Panc1 (cell line): ENCODE measurements around the gene FAM200C. TPM values are rescaled to one million over a fixed set of nuclear protein-coding genes. Genes with fewer than 3 reads are reported as not detected.

ENCODE experiments used
- ATAC-seq: fragments of 200-7000 bp; cut with Tn5 transposase; 2 replicates; pipeline ENCODE4 v1.9.1; 2020; ENCODE audit warnings: mild to moderate bottlenecking, moderate library complexity
- BruUV-seq: library from RNA; stranded (reverse); fragments of 400-500 nt; replicated peaks from 2 replicates; lab custom pipeline; 2021; lab: Mats Ljungman, UMichigan
- CTCF ChIA-PET: fragments of 300-600 bp; sonication (Branson Sonifier 250); formaldehyde crosslinking; loops from one replicate; lab custom pipeline; 2022; ENCODE audit warnings: antibody characterized with exemption; lab: Charles Lee
- POLR2A ChIA-PET: fragments of 300-600 bp; sonication (Branson Sonifier 250); formaldehyde crosslinking; loops from one replicate; lab custom pipeline; 2022; ENCODE audit warnings: antibody characterized with exemption; lab: Charles Lee
- DNase-seq: peaks from one replicate; pipeline ENCODE4 v3.0.0-alpha.2; 2010; ENCODE audit warnings: low read depth, low spot score
- H3K27ac ChIP-seq: 2 replicates; pipeline ENCODE4 v1.5.1; 2011; ENCODE audit warnings: mild to moderate bottlenecking, low read length, inconsistent platforms
- H3K27me3 ChIP-seq: fragments of 200-500 bp; sonication (Bioruptor generic); 2 replicates; pipeline ENCODE4 v1.6.0; 2014; ENCODE audit warnings: low read length, inconsistent platforms; ENCODE audit not compliant: control insufficient read depth, insufficient read depth
- H3K36me3 ChIP-seq: fragments of 200-500 bp; sonication (Bioruptor generic); 2 replicates; pipeline ENCODE4 v1.5.1; 2014; ENCODE audit warnings: inconsistent platforms, mild to moderate bottlenecking, low read length, moderate library complexity; ENCODE audit not compliant: control insufficient read depth, insufficient read depth
- H3K4me1 ChIP-seq: 2 replicates; pipeline ENCODE4 v1.5.1; 2011; ENCODE audit warnings: inconsistent platforms, mild to moderate bottlenecking, low read length, moderate library complexity; ENCODE audit not compliant: control insufficient read depth, insufficient read depth
- H3K4me3 ChIP-seq, 2 experiments: 2 replicates each; pipeline ENCODE4 v1.5.1; 2011 to 2012; ENCODE audit warnings: low read depth in 2 of 2, low read length in 2 of 2, mild to moderate bottlenecking in 2 of 2, inconsistent platforms in 1 of 2, moderate library complexity in 1 of 2
- H3K9me3 ChIP-seq: fragments of 200-500 bp; sonication (Bioruptor generic); 2 replicates; pipeline ENCODE4 v1.5.1; 2014; ENCODE audit warnings: low read depth, mild to moderate bottlenecking, inconsistent platforms, low read length, moderate library complexity; ENCODE audit not compliant: control insufficient read depth, insufficient read depth
- CTCF ChIP-seq: fragments of 450-650 bp; IDR thresholded peaks from 2 replicates; pipeline ENCODE4 v1.5.1; 2017; ENCODE audit warnings: mild to moderate bottlenecking
- POLR2AphosphoS5 ChIP-seq: IDR thresholded peaks from 2 replicates; pipeline ENCODE4 v1.6.1; 2012; ENCODE audit warnings: mild to moderate bottlenecking, low read depth, low read length, moderate library complexity
- SIN3A ChIP-seq: IDR thresholded peaks from 2 replicates; pipeline ENCODE4 v1.6.1; 2012; ENCODE audit warnings: low read depth, mild to moderate bottlenecking, low read length, moderate library complexity, borderline replicate concordance; ENCODE audit not compliant: insufficient read depth
- TCF7L2 ChIP-seq: IDR thresholded peaks from 2 replicates; pipeline ENCODE4 v1.6.1; 2011; ENCODE audit warnings: mild to moderate bottlenecking, low read depth, low read length, inconsistent platforms
- in situ Hi-C: cut with HindIII; loops from 2 replicates; pipeline ENCODE4 v1.10.0; 2016; ENCODE audit warnings: low sequenced_read_pairs, low pct_unique_long_range_greater_than_20kb
- intact Hi-C: fragments of 100-400 bp; cut with micrococcal nuclease; formaldehyde crosslinking; loops from one replicate; pipeline ENCODE4 v1.10.0; 2022; ENCODE audit not compliant: unreplicated experiment
- total RNA-seq: library from RNA; stranded (reverse); gene quantifications from one replicate; pipeline ENCODE4 v1.2.1, GENCODE V29; 2021; ENCODE audit not compliant: unreplicated experiment
- TF ChIP-seq, protein P1 (sequence below), 2 experiments: IDR thresholded peaks; 2 replicates each; pipeline ENCODE4 v1.6.1; 2011 to 2012; ENCODE audit warnings: low read depth in 2 of 2, control low read depth in 1 of 2, low read length in 1 of 2, mild to moderate bottlenecking in 1 of 2, moderate library complexity in 1 of 2; ENCODE audit not compliant: insufficient read depth in 1 of 2

Gene FAM200C
- total RNA-seq, 1 experiment from 2014 or later: 3.0 TPM

- in situ Hi-C loops (no loop called here), intact Hi-C loops (no loop called here)
- TF ChIP-seq SIN3A: no peak
- TF ChIP-seq POLR2AphosphoS5: no peak
- TF ChIP-seq, protein P1, sequence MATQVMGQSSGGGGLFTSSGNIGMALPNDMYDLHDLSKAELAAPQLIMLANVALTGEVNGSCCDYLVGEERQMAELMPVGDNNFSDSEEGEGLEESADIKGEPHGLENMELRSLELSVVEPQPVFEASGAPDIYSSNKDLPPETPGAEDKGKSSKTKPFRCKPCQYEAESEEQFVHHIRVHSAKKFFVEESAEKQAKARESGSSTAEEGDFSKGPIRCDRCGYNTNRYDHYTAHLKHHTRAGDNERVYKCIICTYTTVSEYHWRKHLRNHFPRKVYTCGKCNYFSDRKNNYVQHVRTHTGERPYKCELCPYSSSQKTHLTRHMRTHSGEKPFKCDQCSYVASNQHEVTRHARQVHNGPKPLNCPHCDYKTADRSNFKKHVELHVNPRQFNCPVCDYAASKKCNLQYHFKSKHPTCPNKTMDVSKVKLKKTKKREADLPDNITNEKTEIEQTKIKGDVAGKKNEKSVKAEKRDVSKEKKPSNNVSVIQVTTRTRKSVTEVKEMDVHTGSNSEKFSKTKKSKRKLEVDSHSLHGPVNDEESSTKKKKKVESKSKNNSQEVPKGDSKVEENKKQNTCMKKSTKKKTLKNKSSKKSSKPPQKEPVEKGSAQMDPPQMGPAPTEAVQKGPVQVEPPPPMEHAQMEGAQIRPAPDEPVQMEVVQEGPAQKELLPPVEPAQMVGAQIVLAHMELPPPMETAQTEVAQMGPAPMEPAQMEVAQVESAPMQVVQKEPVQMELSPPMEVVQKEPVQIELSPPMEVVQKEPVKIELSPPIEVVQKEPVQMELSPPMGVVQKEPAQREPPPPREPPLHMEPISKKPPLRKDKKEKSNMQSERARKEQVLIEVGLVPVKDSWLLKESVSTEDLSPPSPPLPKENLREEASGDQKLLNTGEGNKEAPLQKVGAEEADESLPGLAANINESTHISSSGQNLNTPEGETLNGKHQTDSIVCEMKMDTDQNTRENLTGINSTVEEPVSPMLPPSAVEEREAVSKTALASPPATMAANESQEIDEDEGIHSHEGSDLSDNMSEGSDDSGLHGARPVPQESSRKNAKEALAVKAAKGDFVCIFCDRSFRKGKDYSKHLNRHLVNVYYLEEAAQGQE (IDR thresholded peaks at IDR 0.05; ENCODE audit: insufficient read depth in 1 of 2, low read depth in 2 of 2, low read length in 1 of 2): no peak
- TF ChIP-seq TCF7L2: no peak
- no peak for TF ChIP-seq CTCF
- Histone ChIP-seq H3K27ac (no peak overlapping the region), H3K4me1 (no peaks in the 10 kb centered on the region), H3K4me3 (no peak overlapping the region), H3K9me3 (no peaks in the 10 kb centered on the region), H3K27me3 (peaks cover 7% of the 10 kb centered on the region; the same call in 1 of the 2 replicates), H3K36me3 (no peaks in the 10 kb centered on the region)
- BruUV-seq: no TSS peak
- DNase-seq: no peak
- POLR2A ChIA-PET: no interaction called here
- CTCF ChIA-PET: interaction anchor here (0.6 kb wide), 1 partner anchor 8 kb away, joined by 3 read pairs; no protein-coding TSS in a partner anchor
- ATAC-seq: no peak
These were observed 14.4 kb downstream of the FAM200C start for GRCh38 chr5:160385496-160385895.

DNA sequence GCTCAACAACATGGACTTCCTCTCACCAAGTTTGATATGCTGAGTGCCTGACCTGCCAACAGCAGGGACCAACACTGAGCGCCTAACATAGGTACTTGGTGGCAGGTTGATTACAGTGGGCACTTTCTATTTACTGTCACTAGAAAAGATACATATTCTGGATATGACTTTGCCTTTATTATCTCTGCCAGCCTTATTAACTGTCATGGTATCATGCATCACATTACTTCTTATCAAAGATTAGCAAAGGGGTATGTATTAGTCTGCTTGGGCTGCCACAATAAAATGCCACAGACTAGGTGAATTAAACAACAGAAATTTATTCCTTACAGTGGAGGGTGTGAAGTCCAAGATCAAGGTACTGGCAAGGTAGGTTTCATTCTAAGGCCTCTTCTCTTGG is 15.2 kb downstream of the FAM200C start:
- intact Hi-C loops: no loop called here
- in situ Hi-C loops: no loop called here

More for the DNA sequence above, 15.2 kb downstream of the FAM200C start:
- DNase-seq (no peak), ATAC-seq (no peak)
- H3K27ac ChIP-seq: no peak overlapping the region
- H3K4me1 ChIP-seq: no peaks in the 10 kb centered on the region
- H3K9me3 ChIP-seq: no peaks in the 10 kb centered on the region
- H3K4me3 ChIP-seq: no peak overlapping the region
- ChIA-PET POLR2A (no interaction called here), CTCF (no interaction called here)
- no peaks in the 10 kb centered on the region for H3K36me3 ChIP-seq
- BruUV-seq: no TSS peak
- TF ChIP-seq, protein P1 (IDR thresholded peaks at IDR 0.05; ENCODE audit: insufficient read depth in 1 of 2, low read depth in 2 of 2, low read length in 1 of 2): no peak
- TF ChIP-seq POLR2AphosphoS5: no peak
- no peak for TF ChIP-seq CTCF
- TF ChIP-seq SIN3A: no peak
- no peak for TF ChIP-seq TCF7L2
- peaks cover 8% of the 10 kb centered on the region; the same call in 1 of the 2 replicates for H3K27me3 ChIP-seq
